ENCODE measurements around the gene MFSD12.

Gene MFSD12

DNA sequence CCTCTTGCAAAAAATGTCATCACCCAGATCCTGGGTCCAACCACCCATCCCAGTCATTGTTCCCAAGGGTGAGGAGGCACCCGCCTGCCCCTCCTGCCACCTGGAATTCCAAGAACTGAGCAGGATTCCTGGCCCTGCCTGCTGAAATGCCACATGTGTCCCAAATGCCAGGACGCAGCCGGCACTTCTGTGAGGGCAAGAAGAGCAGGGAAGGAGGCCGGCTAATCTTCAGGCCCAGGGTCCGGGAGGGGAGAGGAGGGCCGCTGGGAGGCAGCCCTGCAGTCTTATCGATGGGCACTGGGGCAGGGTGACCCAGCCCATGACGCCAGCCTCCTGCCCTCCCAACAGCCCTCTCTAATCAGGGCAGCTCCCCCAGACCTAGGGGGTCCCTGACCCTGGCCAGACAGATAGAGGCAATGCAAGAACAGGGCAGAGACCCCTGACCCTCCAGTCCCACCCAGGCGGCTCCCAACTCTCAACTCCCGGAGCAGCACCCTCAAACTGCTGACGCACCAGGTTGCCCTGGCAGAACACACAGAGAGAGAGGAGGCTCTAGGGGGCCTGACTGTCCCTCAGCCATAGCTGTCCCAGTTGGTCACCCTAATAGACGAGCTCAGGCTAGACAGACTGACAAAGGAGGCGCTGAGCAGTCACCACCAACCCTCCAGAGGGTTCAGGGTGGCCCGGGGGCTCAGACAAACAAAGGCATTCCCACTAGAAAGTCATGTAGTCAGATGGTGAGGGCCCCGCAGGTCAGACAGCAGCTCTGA lies 1.5 kb downstream of the MFSD12 start:
- DNase-seq, result no peak

- no peak for DNase-seq
Measured at GRCh38 chr19:3554254-3555083, 2.9 kb downstream of the MFSD12 start.

DNA sequence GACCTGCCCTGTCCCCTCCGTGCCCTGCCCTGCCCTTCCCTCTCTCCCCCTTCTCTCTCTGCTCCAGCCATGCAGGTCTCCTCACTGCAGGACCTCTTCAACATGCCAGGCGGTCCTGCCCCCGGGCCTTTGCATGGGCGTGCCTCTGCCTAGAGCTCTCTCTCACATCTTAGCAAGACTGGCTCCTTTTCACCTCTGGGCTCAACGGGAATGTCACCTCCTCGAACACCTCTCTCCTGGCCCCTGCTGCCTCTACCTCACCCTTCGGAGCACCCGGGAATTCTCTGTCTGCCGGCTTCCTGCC lies 5.6 kb downstream of the MFSD12 start:
- no peak for DNase-seq

- DNase-seq, result no peak
Measured at GRCh38 chr19:3550947-3551791, 6.2 kb downstream of the MFSD12 start.

- no peak for DNase-seq
Measured at GRCh38 chr19:3549816-3550215, 7.6 kb downstream of the MFSD12 start.

DNA sequence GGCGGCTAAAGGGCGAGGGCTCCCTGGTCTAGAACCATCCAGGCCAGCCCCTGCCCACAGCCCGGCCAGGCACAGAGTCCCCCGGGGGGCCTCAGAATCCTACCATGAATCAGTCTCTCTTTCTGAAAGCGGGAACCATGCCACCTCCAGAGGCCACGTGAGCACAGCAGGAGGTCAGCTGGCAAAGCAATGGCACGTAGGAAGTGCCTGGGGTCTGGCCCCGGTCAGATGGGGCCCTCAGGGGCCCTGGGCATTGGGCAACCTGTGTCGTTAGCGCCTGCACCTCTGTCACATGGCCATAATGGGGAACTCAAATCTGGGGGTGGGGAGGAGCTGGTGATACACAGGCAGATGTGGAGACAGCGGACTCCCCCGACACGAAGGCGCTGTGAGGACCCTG lies 8.8 kb downstream of the MFSD12 start:
- DNase-seq, result no peak

- no peak for DNase-seq
Measured at GRCh38 chr19:3547767-3548282, 9.6 kb downstream of the MFSD12 start.

GRCh38 chr19:3547301-3547731 lies 10.1 kb downstream of the MFSD12 start:
- no peak for DNase-seq

DNA sequence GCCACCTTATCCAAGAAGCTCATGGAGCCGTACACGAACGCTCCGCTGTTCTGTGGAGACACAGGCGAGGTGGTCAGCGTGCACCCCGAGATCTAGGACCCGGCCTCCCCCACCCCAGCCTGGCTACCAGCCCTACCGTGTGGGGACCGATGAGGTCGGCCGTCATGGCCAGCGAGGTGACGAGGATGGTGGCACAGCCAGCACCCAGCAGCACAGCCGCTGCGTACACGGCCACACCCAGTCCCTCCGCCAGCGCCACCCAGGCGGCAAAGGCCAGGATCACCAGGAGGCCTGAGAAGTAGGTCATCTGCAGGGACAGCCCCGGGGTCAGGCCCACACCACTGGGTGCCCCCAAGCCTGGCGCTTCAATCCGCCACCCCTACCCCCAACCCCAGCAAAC lies 11.3 kb downstream of the MFSD12 start:
- DNase-seq, result no peak

GRCh38 chr19:3545669-3546034 lies 11.7 kb downstream of the MFSD12 start:
- no peak for DNase-seq

DNA sequence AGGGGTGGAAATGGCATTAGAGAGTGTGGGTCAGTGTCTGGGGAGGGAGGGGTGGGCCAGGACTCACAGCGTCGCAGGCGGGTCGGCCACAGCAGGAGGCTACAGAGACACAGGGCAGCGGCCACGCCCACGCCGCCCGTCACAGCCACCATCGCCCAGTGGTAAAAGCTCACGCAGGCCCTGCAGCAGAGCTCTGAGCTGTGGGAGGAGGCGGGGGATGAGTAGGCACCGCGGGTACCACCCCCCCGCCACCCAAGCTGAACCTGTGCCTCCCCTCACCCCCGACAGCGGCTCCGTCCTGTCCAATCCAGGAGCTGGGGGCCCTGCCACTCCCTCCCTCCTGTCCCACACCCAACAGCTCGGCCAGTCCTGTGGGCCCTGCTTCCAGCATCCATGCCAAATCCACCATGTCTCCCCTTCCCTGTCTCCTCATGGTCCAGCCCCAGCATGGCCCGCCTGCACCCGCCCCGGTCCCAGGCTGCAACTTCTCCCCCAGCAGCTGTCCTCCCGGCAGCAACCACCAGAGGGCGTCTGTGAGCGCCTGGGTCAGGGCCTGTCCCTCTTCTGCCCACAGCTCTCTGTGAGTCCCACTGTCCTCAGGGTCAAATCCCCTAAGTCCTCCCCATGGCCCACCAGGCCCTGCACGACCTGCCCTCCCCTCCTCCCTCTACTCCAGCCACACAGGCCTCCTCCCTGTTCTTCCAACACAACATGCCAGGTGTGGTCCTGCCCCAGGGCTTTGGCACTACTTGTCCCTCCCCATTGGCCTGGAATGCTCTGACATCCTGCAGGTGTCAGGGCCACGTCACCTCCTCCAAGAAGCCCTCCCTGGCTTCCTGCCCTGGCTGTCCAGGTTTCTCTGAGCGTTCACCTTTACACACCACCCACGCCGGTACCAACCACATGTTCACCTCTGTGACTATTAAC lies 12.4 kb downstream of the MFSD12 start:
- DNase-seq, result no peak

- DNase-seq, result no peak
Measured at GRCh38 chr19:3544058-3544376, 13.4 kb downstream of the MFSD12 start.

GRCh38 chr19:3543150-3544057 lies 14.0 kb downstream of the MFSD12 start:
- DNase-seq, result no peak

DNA sequence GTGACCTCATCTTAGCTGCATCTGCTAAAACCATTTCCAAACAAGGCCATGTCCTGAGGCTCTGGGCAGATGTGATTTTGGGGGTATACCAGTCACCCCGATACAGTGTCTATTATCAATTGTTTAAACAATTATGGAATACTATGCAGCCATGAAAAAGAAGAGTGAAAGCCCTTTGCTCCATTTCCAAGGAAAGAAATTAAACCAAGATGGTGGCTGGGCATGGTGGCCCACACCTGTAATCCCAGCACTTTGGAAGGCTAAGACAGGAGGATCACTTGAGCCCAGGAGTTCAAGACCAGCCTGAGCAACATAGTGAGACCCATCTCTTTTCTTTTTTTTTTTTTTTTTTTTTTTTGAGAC lies 17.6 kb downstream of the MFSD12 start:
- no peak for DNase-seq

- no peak for DNase-seq
Measured at GRCh38 chr19:3538965-3539755, 18.2 kb downstream of the MFSD12 start, which contains the start of gene TEKTIP1. Gene TEKTIP1, plus strand, starts transcription at chr19:3539174. Its CDS starts 4 bp downstream, at chr19:3539178.

DNA sequence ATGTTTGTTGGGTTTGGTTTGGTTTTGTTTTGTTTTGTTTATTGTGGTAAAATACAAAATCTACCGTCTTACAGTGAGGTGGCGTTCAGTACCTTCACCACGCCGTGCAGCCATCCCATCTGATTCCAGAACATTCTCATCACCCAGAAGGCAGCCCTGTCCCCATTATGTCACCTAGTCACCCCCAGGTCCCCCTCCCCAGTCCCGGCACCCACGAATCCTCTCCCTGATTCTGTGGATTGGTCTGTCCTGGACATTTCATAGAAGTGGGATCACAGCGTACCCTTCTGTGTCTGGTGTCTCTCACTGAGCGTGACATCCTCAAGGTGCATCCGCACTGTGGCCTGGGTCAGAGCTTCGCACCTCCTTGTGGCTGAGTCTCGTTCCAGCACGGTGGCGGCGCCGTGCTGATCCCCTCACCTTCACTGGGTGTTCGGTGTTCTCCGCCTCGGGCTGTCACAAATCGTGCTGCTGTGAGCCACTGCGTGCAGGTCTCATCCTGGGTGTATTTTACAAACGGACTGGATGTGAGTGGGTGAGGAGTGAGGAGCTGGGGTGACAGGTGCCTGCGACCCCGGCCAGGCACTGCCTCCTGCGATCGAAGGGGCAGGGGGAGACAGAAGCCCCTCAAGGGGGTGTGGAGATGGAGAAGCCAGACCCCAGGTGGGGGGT lies 19.0 kb downstream of the MFSD12 start:
- no peak for DNase-seq

DNA sequence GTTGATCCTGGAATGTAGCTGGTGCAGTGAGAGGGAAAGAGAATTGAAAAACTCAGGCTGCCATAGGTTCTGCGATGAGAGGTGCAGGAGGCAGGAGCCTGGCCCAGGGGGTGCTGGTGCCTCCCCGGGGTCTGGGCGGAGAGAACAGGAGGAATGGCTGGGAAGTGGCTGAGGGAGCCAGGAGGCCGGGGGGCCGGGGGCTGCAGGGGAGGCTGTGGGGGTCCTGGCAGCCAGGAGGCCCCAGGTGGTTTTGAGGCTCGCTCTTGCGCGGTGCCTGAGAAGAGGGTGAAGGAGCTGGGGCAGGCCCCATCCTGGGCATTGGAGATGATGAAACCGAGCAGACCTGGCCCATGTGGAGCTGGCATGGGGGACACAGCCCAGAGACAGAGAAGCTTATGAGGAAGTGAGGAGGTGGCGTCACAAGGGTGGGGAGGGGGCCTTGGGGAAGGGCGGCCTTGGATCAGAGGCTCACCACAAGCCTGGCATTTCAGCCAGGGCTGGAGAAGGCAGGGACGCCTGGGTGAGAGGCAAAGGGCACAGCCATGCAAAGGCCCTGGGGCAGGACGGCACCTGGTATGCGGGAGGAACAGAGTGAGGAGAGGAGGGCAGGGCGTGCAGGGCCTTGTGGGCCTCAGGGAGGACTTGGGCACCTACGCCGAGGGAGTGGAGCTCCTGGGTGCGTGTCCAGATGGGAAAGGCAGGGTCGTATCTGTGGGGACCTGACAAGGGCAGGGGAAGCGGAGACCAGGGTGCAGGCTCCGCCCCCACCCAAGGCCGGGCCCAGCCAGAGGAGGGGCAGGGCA lies 19.7 kb downstream of the MFSD12 start:
- no peak for DNase-seq

- DNase-seq, result no peak
Measured at GRCh38 chr19:3537101-3537437, 20.3 kb downstream of the MFSD12 start.
